ENCODE results near the gene SPP1.

SPP1 gene

GRCh38 chr4:87975466-87975865 is at the start of gene SPP1:
SPP1 (plus strand) TSS chr4:87975714; CDS start chr4:87976896, 1,182 bp downstream.
- TF ChIP-seq EZH2phosphoT487 (IDR thresholded peaks at IDR 0.05; ENCODE audit: borderline replicate concordance, low read length) = no peak
- Histone ChIP-seq H3K36me3 (ENCODE audit: control insufficient read depth, low read length) (no peaks in the 10 kb centered on the region), H3F3A (ENCODE audit: control insufficient read depth, insufficient read depth) (peaks cover 5% of the 10 kb centered on the region; the same call in 1 of the 2 replicates), H3K79me2 (ENCODE audit: control insufficient read depth, low read length) (no peaks in the 10 kb centered on the region), H3K27me3 (ENCODE audit: control insufficient read depth, low read length) (peaks cover 13% of the 10 kb centered on the region; the same call in 1 of the 2 replicates), H4K20me1 (ENCODE audit: control insufficient read depth, insufficient read depth, low read depth, low read length) (no peaks in the 10 kb centered on the region), H3K9me2 (replicated peaks; ENCODE audit: control insufficient read depth, low read length) (no peaks in the 10 kb centered on the region), H3K4me1 (ENCODE audit: control insufficient read depth, low read length) (peaks cover 28% of the 10 kb centered on the region), H3K27ac (ENCODE audit: low read depth, low read length) (no peak within 1 kb of the TSS), H3K4me3 (ENCODE audit: low read length) (peak within 1 kb of the TSS; percentile 52), H3K4me2 (ENCODE audit: low read length) (peak within 1 kb of the TSS; percentile 48), H3K9me3 (ENCODE audit: control insufficient read depth, insufficient read depth, low read length) (no peaks in the 10 kb centered on the region)

DNA sequence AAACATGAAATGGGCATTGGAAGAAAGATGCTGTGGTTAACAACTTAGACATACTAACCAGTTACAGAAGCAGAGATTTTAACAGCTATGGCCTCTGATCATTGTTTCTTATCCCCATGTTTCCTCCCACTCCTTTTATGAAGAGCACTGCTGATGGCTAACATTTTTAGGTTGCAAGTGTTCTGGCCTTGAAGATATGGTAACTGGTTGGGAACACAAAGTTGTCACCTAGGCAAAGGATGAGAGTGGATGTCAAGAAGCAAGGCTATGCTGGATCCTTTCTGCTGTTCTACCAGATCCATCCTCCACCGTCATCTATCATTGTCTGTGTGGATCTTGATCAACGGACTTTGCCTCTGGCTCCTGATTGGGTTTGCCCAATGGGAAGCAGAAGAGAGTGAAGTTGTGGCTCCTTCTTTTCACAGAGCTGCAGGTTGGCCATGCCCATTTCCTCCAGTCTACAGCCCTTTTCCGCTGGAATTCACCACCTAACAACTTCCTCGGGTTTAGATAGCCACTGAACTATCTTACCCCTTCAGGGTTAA is 48.9 kb upstream of the SPP1 start:
- Histone ChIP-seq H3K27ac (ENCODE audit: low read depth, low read length) (no peak overlapping the region), H3K9me2 (replicated peaks; ENCODE audit: control insufficient read depth, low read length) (no peaks in the 10 kb centered on the region; the same call in 1 of the 2 replicates), H3K4me1 (ENCODE audit: control insufficient read depth, low read length) (no peaks in the 10 kb centered on the region), H3K4me2 (ENCODE audit: low read length) (no peak overlapping the region), H3K36me3 (ENCODE audit: control insufficient read depth, low read length) (no peaks in the 10 kb centered on the region), H3K4me3 (ENCODE audit: low read length) (no peak overlapping the region), H3K27me3 (ENCODE audit: control insufficient read depth, low read length) (no peaks in the 10 kb centered on the region), H3F3A (ENCODE audit: control insufficient read depth, insufficient read depth) (no peaks in the 10 kb centered on the region), H4K20me1 (ENCODE audit: control insufficient read depth, insufficient read depth, low read depth, low read length) (no peaks in the 10 kb centered on the region), H3K79me2 (ENCODE audit: control insufficient read depth, low read length) (no peaks in the 10 kb centered on the region), H3K9me3 (ENCODE audit: control insufficient read depth, insufficient read depth, low read length) (no peaks in the 10 kb centered on the region)
- TF ChIP-seq EZH2phosphoT487 (IDR thresholded peaks at IDR 0.05; ENCODE audit: borderline replicate concordance, low read length) (no peak), CTCF (IDR thresholded peaks at IDR 0.05; ENCODE audit: low read depth, low read length, poor library complexity, severe bottlenecking) (no peak)

GRCh38 chr4:87930629-87931028 is 44.9 kb upstream of the SPP1 start:
- Histone ChIP-seq H3K36me3 (ENCODE audit: control insufficient read depth, low read length) (no peaks in the 10 kb centered on the region), H3K27me3 (ENCODE audit: control insufficient read depth, low read length) (no peaks in the 10 kb centered on the region), H3K27ac (ENCODE audit: low read depth, low read length) (no peak overlapping the region), H3K4me3 (ENCODE audit: low read length) (no peak overlapping the region), H4K20me1 (ENCODE audit: control insufficient read depth, insufficient read depth, low read depth, low read length) (no peaks in the 10 kb centered on the region), H3K9me3 (ENCODE audit: control insufficient read depth, insufficient read depth, low read length) (peaks cover 4% of the 10 kb centered on the region; the same call in 1 of the 2 replicates), H3F3A (ENCODE audit: control insufficient read depth, insufficient read depth) (no peaks in the 10 kb centered on the region), H3K4me1 (ENCODE audit: control insufficient read depth, low read length) (no peaks in the 10 kb centered on the region), H3K9me2 (replicated peaks; ENCODE audit: control insufficient read depth, low read length) (no peaks in the 10 kb centered on the region; the same call in 1 of the 2 replicates), H3K4me2 (ENCODE audit: low read length) (no peak overlapping the region), H3K79me2 (ENCODE audit: control insufficient read depth, low read length) (no peaks in the 10 kb centered on the region)
- TF ChIP-seq EZH2phosphoT487 (IDR thresholded peaks at IDR 0.05; ENCODE audit: borderline replicate concordance, low read length) (no peak), CTCF (IDR thresholded peaks at IDR 0.05; ENCODE audit: low read depth, low read length, poor library complexity, severe bottlenecking) (no peak)

GRCh38 chr4:87931932-87932331 is 43.6 kb upstream of the SPP1 start:
- no peaks in the 10 kb centered on the region for H4K20me1 ChIP-seq (ENCODE audit: control insufficient read depth, insufficient read depth, low read depth, low read length)
- H3K27ac ChIP-seq (ENCODE audit: low read depth, low read length) = no peak overlapping the region
- no peaks in the 10 kb centered on the region; the same call in 1 of the 2 replicates for H3K9me2 ChIP-seq (replicated peaks; ENCODE audit: control insufficient read depth, low read length)
- TF ChIP-seq EZH2phosphoT487 (IDR thresholded peaks at IDR 0.05; ENCODE audit: borderline replicate concordance, low read length) = no peak
- no peak for TF ChIP-seq CTCF (IDR thresholded peaks at IDR 0.05; ENCODE audit: low read depth, low read length, poor library complexity, severe bottlenecking)
- H3K79me2 ChIP-seq (ENCODE audit: control insufficient read depth, low read length) = no peaks in the 10 kb centered on the region
- no peak overlapping the region for H3K4me3 ChIP-seq (ENCODE audit: low read length)
- peaks cover 4% of the 10 kb centered on the region; the same call in 1 of the 2 replicates for H3K9me3 ChIP-seq (ENCODE audit: control insufficient read depth, insufficient read depth, low read length)
- no peaks in the 10 kb centered on the region for H3F3A ChIP-seq (ENCODE audit: control insufficient read depth, insufficient read depth)
- H3K4me2 ChIP-seq (ENCODE audit: low read length) = no peak overlapping the region
- H3K27me3 ChIP-seq (ENCODE audit: control insufficient read depth, low read length) = no peaks in the 10 kb centered on the region
- H3K4me1 ChIP-seq (ENCODE audit: control insufficient read depth, low read length) = no peaks in the 10 kb centered on the region
- no peaks in the 10 kb centered on the region for H3K36me3 ChIP-seq (ENCODE audit: control insufficient read depth, low read length)
